GM12891 (cell line): ENCODE measurements around the gene LMF2.

ENCODE experiments used
- DNase-seq: peaks from one replicate; pipeline ENCODE4 v3.0.0; 2011; ENCODE audit warnings: low spot score; ENCODE audit not compliant: insufficient read length
- FAIRE-seq: peaks from 2 replicates; lab custom pipeline; 2011; peaks lifted over from hg19 to GRCh38; lab: Jason Lieb, UNC
- PAX5 ChIP-seq: IDR thresholded peaks from 2 replicates; pipeline ENCODE4 v1.6.1; 2011; ENCODE audit warnings: low read length, moderate library complexity, mild to moderate bottlenecking; ENCODE audit not compliant: insufficient read depth, severe bottlenecking
- POLR2A ChIP-seq: IDR thresholded peaks from 2 replicates; pipeline ENCODE4 v1.6.1; 2011; ENCODE audit warnings: low read depth, low read length, control low read depth
- POLR2AphosphoS5 ChIP-seq: IDR thresholded peaks from 2 replicates; pipeline ENCODE4 v1.6.1; 2011; ENCODE audit warnings: low read depth, low read length, control low read depth
- POU2F2 ChIP-seq: IDR thresholded peaks from 2 replicates; pipeline ENCODE4 v1.6.1; 2011; ENCODE audit warnings: low read depth, mild to moderate bottlenecking, control low read depth, low read length, moderate library complexity
- SPI1 ChIP-seq: IDR thresholded peaks from 2 replicates; pipeline ENCODE4 v1.6.1; 2011; ENCODE audit warnings: low read depth, low read length, control low read depth
- TAF1 ChIP-seq: IDR thresholded peaks from 2 replicates; pipeline ENCODE4 v1.6.1; 2011; ENCODE audit warnings: low read depth, low read length, control low read depth

The LMF2 gene

DNA sequence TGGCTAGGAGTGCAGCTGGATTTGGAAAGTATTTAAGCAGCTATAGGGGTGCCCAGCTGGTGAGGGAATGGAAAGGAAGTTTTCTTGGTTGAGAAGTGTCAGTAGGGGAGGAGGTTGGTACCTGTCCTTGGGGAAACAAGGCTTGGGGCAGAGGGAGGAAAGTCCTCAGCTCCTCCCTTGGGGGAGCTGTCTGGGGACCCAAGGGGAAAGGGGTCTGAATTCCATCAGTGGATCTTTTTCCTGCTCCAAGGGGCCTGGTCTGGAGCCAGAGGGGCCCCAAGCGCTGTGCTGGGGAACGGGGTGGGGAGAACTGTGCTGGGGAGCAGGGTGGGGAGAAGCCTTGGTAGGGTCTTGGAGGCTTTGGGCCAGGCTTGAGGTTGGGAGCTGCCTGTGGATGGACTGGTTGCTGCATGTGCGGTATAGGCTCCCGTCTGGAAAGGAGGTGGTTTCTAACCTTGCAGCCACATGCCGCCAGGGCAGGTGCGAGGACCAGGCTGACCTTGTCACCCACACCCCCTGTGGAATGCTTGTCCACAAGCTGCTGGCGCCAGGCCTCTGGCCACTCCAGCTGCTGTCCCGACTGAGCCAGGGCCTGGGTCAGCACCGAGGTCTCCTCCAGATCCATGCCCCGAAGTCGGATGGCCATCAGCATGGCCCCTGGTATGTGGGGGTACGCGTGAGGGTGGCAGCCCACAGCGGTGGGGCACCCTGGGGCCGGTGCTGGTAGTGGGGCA, 21.3 kb upstream of the LMF2 start:
- peak; percentile 23 for FAIRE-seq
- DNase-seq, result no peak
- TF ChIP-seq PAX5 (no peak), SPI1 (no peak), POLR2AphosphoS5 (no peak; the same call in 1 of the 2 replicates), POLR2A (peak; percentile 59; the same call in 1 of the 2 replicates)

DNA sequence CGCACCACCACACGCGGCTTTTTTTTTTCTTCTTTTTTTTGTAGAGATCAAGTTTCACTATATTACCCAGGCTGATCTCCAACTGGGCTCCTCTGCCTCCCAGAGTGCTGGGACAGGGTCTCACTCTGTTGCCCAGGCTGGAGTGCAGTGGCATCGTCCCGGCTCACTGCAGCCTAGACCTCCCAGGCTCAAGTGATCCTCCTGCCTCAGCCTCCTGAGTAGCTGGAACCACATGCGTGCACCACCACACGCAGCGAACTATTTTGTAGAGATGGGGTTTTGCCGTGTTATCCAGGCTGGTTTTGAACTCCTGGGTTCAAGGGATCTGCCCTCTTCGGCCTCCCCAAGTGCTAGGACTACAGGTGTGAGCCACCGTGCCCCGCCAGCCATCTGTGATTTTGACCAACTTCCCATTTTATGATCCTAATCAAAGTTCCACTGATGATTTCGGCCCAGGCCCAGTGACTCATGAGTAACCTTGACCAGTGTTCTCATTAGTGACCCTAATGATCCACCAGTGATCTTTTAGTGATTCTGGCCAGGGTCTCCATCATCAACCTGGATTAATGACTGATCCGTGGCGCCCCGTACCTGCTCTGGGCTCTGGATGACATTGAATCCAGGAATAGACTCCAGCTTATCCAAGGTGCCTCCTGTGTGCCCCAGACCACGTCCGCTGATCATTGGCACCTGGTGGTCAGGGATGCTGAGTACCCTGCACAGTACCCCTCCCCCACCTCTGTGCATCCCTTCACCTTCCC, 20.6 kb upstream of the LMF2 start:
- FAIRE-seq (peak; percentile 75), DNase-seq (no peak)
- TF ChIP-seq POU2F2 (no peak), PAX5 (no peak), POLR2A (no peak), SPI1 (no peak), POLR2AphosphoS5 (no peak), TAF1 (no peak)

DNA sequence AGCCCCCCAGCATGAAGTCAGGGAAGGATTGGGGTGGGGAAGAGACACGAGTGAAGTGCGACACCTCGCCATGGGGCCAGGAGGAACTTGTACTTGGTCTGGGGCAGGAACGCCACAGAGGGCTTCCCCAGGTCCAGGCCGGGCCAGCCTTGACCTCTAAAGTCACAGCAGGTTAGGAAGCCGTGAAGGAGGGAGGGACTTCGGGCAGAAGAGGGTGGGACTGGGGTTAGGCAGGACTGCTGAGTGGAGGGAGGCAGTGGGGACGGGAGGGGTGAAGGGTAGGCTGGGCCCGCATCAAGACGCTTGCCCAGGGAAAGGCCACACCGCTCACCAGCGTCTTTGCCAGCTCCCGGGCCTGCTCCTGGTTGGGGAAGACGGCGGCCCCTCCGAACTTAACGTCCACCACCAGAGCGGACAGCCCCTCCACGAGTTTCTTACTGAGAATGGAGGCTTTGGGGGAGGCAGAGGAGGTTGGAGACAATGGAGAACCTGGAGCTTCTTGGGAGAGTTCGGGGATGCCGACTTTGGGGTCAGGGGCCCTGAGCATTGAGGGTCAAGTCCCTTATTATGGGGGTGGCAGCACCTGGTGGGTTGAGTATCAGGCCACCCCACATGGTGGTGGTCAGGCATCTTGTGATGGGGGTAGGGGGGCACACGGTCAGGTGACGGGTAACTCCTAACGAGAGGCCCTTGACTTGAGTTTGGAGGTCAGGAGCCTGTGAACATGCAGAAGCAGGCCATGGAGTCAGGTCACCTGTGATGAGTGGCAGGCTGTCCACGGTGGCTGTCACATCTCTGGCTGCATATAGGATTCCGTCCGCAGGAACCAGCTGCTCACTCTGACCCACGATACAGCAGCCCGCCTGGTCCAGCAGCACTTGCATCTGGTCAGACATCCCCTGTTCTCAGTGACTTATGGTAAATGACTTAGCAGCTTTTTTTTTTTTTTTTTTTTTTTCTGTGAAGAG, 19.6 kb upstream of the LMF2 start:
- no peak for FAIRE-seq
- DNase-seq, result peak; percentile 57
- TF ChIP-seq SPI1 (no peak), POU2F2 (peak; percentile 55), POLR2AphosphoS5 (peak; percentile 6; the same call in 1 of the 2 replicates), POLR2A (peak; percentile 66), TAF1 (no peak; the same call in 1 of the 2 replicates)

DNA sequence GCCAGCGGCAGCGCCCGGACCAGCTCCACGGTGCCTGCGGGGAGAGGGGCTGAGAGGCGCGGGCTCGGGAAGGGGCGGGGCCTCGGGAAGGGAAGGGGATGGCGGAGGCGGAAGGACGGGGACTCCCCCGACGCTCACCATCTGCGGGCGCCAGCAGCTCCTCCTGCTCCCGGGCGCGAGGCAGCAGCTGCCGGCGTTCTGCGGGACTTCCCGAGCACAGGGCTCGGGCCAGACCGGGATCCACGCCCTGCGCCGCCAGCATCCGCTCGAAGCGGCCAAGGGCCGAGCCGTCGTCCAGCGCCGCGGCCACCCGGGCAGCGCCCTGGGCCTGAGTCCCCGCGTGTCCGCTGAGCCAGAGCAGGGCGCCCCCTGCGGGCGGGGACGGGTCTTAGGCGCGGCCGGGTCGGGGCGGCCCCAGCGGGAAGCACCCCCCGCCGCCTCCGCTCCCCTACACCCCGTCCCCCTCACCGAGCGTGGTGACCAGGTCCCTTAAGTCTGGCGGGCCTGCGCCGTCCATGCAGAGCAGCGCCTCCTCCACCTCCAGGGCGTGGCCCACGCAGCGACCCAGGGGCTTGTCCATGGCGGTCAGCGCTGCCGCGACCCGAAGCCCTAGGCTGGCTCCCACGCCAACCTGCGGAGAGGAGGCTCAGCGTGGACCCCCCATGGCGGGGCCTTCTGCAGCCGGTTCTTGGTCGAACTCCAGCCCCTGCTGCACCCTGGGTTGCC, 18.8 kb upstream of the LMF2 start:
- FAIRE-seq (no peak), DNase-seq (peak; percentile 84)
- TF ChIP-seq POLR2AphosphoS5, result peak; percentile 68; the same call in 1 of the 2 replicates
- TF ChIP-seq POU2F2, result no peak
- TF ChIP-seq POLR2A, result peak; percentile 63
- no peak for TF ChIP-seq PAX5

DNA sequence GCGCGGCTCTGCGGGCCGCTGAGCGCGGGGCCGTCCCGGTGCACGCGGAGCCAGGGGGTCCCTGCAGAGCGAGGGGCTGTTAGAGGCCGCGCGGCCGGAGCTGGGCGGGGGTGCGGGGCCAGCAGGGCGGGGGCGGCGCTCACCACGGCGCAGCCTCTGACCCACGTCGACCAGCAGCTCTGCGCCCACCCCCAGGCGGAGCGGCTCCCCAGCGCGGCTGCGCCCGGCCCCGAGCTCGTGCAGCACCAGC, 18.3 kb upstream of the LMF2 start:
- TF ChIP-seq PAX5 (no peak), POLR2AphosphoS5 (no peak), TAF1 (no peak), SPI1 (no peak), POU2F2 (no peak), POLR2A (no peak)
- FAIRE-seq (no peak), DNase-seq (no peak)

DNA sequence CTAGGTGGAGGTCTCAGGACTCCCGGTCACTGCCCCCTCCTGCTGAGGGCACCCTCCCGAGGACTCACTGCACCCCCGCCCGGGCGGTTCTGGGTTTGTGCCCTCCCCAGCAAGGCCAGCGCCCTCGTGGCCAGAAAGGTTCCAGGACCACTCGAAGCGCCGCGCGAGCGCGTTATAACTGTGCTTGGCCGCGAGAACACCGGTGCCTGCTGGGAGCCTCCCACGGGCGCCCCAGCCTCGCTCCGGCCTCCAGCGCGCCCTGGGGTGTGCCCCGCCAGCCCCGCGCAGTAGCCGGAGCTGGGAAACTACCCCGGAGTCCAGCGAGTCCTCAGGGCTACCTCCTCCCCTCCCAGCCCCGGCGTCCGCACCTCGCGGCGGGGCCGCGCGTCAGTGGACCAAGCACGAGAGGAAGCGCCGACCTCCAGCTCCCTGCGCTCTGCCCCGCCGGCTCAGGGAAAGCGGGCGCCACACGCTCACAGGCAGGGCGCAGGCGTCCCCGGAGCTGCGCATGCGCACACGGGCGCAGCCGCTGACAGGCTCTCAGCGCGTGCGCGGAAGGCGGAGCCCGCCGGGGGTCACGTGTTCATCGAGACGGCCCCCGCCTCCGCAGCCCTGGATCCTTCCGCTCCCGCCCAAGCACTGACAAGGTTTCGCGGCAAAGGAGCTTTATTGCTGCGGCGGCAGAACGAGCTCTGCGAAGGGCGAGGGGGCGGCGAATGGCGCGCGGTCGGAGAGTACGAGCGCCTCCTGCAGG, 17.8 kb upstream of the LMF2 start, which contains the start of gene SCO2:
Gene SCO2 (minus strand): TSS at position 495 of the 754 bp plus-strand sequence. CDS start 1,187 bp downstream, outside the sequence.
- FAIRE-seq (peak; percentile 100), DNase-seq (peak; percentile 99)
- peak; percentile 65 for TF ChIP-seq PAX5
- peak; percentile 53 for TF ChIP-seq TAF1
- 0 out of 2 replicates have a peak, but pooled peaks have one; percentile 11 for TF ChIP-seq SPI1
- TF ChIP-seq POLR2AphosphoS5, result peak; percentile 81
- peak; percentile 47 for TF ChIP-seq POU2F2
- peak; percentile 74 for TF ChIP-seq POLR2A

DNA sequence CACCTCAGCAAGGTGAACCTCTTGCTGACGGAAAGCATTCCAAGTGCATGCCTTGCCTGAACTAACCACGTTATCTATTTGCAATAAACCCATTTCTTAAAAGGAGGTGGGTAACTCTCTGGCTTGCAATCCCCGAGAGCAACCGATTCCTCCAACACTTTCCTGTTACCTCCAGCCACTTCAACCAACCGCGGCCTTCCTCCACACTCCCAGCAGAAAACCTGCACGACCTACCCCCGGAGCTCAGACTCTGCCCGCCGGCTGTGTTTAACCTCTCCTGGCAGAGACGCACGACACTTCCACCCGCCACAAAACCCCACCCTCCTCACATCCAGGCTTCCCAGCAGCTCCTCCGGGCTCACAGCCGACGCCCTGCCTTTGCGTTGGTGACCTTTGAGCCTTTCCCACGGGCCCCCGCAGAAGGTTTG, 17.2 kb upstream of the LMF2 start:
- peak; percentile 16; the same call in 1 of the 2 replicates for TF ChIP-seq POLR2AphosphoS5
- no peak for TF ChIP-seq POLR2A
- peak; percentile 84 for FAIRE-seq
- DNase-seq, result no peak

DNA sequence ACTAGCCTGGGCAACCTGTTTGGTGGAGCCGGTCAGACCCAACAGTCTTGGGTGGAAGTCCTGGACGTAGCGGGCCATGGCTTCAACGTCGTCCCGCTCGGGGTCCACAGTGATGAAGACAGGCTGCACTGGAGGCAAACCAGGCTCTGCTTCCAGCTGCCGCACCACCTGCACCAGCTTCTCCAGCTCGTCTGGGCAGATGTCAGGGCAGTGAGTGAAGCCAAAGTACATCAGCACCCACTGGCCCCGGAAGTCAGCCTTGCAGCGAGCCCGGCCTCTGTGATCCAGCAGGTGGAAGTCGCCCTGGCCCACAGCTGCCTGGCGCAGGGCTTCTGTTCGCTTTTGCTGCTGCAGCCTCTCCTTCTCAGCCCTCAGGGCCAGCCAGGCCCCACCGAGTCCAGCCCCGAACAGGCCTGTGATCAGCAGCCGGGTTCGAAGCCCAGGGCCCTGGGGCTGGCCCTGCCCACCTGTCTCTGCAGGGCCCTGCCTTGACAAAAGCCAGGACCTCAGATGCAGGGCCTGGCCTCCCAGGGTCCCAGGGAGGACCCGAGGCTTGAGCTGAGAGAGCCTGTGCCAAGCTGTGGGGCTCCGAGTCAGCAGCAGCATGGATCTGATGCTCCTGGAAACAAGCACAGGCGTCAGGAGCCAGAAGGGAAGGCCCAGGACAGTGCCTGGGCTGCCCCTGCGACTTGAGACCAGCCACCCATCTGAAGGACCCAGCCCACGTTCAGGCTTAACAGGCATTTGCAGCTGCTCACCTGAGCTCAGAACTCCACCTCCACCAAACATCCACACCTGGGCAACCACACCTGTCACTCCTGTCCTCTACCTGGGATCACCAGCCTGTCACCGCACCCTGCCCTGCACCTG, 16.5 kb upstream of the LMF2 start:
- DNase-seq, result no peak
- TF ChIP-seq POU2F2, result 0 out of 2 replicates have a peak, but pooled peaks have one; percentile 4
- peak; percentile 2; the same call in 1 of the 2 replicates for TF ChIP-seq POLR2A
- TF ChIP-seq SPI1, result no peak
- no peak; the same call in 1 of the 2 replicates for TF ChIP-seq POLR2AphosphoS5
- TF ChIP-seq TAF1, result no peak
- no peak for FAIRE-seq
